HG02943 (cell line): ENCODE results near the gene PEAK1.

Experiments used
- ATAC-seq: cut with Tn5 transposase; IDR thresholded peaks from one replicate; pipeline ENCODE4 v1.9.1; 2021; ENCODE audit warnings: mild to moderate bottlenecking, low read depth, moderate library complexity; ENCODE audit not compliant: unreplicated experiment

Gene PEAK1

GRCh38 chr15:77104155-77104554, 315.7 kb downstream of the PEAK1 start:
- no peak for ATAC-seq

- ATAC-seq = no peak
These were observed 320.0 kb downstream of the PEAK1 start for GRCh38 chr15:77099741-77100463.

GRCh38 chr15:77098572-77098971, 321.3 kb downstream of the PEAK1 start:
- ATAC-seq = no peak

GRCh38 chr15:77097921-77098320, 322.0 kb downstream of the PEAK1 start:
- no peak for ATAC-seq

- ATAC-seq = no peak
These were observed 322.6 kb downstream of the PEAK1 start for GRCh38 chr15:77097248-77097721.

GRCh38 chr15:77096541-77096940, 323.4 kb downstream of the PEAK1 start:
- ATAC-seq = no peak

GRCh38 chr15:77096138-77096537, 323.8 kb downstream of the PEAK1 start:
- ATAC-seq = no peak

GRCh38 chr15:77094397-77095030, 325.4 kb downstream of the PEAK1 start:
- ATAC-seq = no peak

GRCh38 chr15:77093436-77093835, 326.5 kb downstream of the PEAK1 start:
- no peak for ATAC-seq

- ATAC-seq = no peak
These were observed 328.8 kb downstream of the PEAK1 start for GRCh38 chr15:77091097-77091496.

- no peak for ATAC-seq
These were observed 332.7 kb downstream of the PEAK1 start for GRCh38 chr15:77087213-77087612.

GRCh38 chr15:77085297-77085696, 334.6 kb downstream of the PEAK1 start:
- no peak for ATAC-seq

- ATAC-seq = no peak
These were observed 335.5 kb downstream of the PEAK1 start for GRCh38 chr15:77084436-77084835.

GRCh38 chr15:77083381-77084160, 336.3 kb downstream of the PEAK1 start:
- ATAC-seq = peak; percentile 84

GRCh38 chr15:77081971-77082370, 337.9 kb downstream of the PEAK1 start:
- ATAC-seq = no peak

- ATAC-seq = no peak
These were observed 343.5 kb downstream of the PEAK1 start for GRCh38 chr15:77076323-77076915.

- no peak for ATAC-seq
These were observed 344.4 kb downstream of the PEAK1 start for GRCh38 chr15:77075528-77075927.

GRCh38 chr15:77074350-77074749, 345.6 kb downstream of the PEAK1 start:
- no peak for ATAC-seq

- ATAC-seq = no peak
These were observed 348.3 kb downstream of the PEAK1 start for GRCh38 chr15:77071305-77072223.
